ENCODE data around the gene DTNB. TPM values are rescaled to one million over a fixed set of nuclear protein-coding genes. Genes with fewer than 3 reads are reported as not detected.

Gene DTNB
- total and polyA plus RNA-seq, 2 donors (not counting 1 experiment from before 2014, with no cell fraction given): 25.7 to 37.3 TPM

GRCh38 chr2:25567406-25567805 is 106.0 kb downstream of the DTNB start:
- Histone ChIP-seq H4K20me1 (ENCODE audit: control insufficient read depth, insufficient read depth, low read length, poor library complexity, severe bottlenecking) (no peaks in the 10 kb centered on the region), H3K9me3 (ENCODE audit: control extremely low read depth in 1 of 3, control insufficient read depth in 2 of 3, insufficient read depth in 1 of 3, low read length in 2 of 3) (peaks cover 0 to 14% (median 12%) of the 10 kb centered on the region in 3 donors), H3K27me3 (replicated peaks in 1 of 4; ENCODE audit: control extremely low read depth in 1 of 4, control insufficient read depth in 3 of 4, insufficient read depth in 4 of 4, low read length in 3 of 4) (no peaks in the 10 kb centered on the region), H3K9ac (ENCODE audit: low read length) (no peak overlapping the region), H2AFZ (ENCODE audit: insufficient read depth, low read depth, low read length, poor library complexity, severe bottlenecking) (no peak overlapping the region), H3K4me1 (ENCODE audit: control insufficient read depth in 2 of 2, insufficient read depth in 2 of 2, low read length in 2 of 2) (peaks cover 17 to 19% of the 10 kb centered on the region in 2 donors), H3K36me3 (replicated peaks in 1 of 2; ENCODE audit: control extremely low read depth in 1 of 2, control insufficient read depth in 1 of 2, extremely low read depth in 1 of 2, insufficient read depth in 2 of 2, low read length in 1 of 2) (no peaks in the 10 kb centered on the region), H3K79me2 (ENCODE audit: control insufficient read depth, insufficient read depth, low read length) (no peaks in the 10 kb centered on the region), H3K27ac (ENCODE audit: low read length in 2 of 2) (peak overlapping the region in 1 of 2 donors; percentile 2), H3K4me3 (ENCODE audit: control extremely low read depth in 1 of 5, extremely low read depth in 1 of 5, insufficient read depth in 1 of 5, low read depth in 2 of 5, low read length in 4 of 5) (no peak overlapping the region), H3K4me2 (replicated peaks; ENCODE audit: low read depth, low read length, poor library complexity, severe bottlenecking) (peak overlapping the region; percentile 48)
- ATAC-seq (ENCODE audit: low read depth) (peak; percentile 69), DNase-seq (peak; percentile 71)
- H3K27me3 Mint-ChIP-seq: no peaks in the 10 kb centered on the region
- H3K27ac Mint-ChIP-seq: no peak overlapping the region
- H3K4me3 Mint-ChIP-seq: no peak overlapping the region
- intact Hi-C loops (cut with micrococcal nuclease): loop anchor here (1.0 to 5.0 kb wide), 5 partner anchors 190 to 1155 kb away; no protein-coding TSS in a partner anchor
- no CpG with 5 or more reads among the region's 1 CpG for WGBS (ENCODE audit: insufficient coverage)
- CTCF ChIA-PET: interaction anchor here (0.7 to 3.2 kb wide), 12 partner anchors 14 to 402 kb away, joined by 3 to 36 read pairs (median 4); no protein-coding TSS in a partner anchor
- H3K4me1 Mint-ChIP-seq: peaks cover 28% of the 10 kb centered on the region
- H3K9me3 Mint-ChIP-seq (ENCODE audit: insufficient read depth): no peaks in the 10 kb centered on the region
- TF ChIP-seq, protein P1, sequence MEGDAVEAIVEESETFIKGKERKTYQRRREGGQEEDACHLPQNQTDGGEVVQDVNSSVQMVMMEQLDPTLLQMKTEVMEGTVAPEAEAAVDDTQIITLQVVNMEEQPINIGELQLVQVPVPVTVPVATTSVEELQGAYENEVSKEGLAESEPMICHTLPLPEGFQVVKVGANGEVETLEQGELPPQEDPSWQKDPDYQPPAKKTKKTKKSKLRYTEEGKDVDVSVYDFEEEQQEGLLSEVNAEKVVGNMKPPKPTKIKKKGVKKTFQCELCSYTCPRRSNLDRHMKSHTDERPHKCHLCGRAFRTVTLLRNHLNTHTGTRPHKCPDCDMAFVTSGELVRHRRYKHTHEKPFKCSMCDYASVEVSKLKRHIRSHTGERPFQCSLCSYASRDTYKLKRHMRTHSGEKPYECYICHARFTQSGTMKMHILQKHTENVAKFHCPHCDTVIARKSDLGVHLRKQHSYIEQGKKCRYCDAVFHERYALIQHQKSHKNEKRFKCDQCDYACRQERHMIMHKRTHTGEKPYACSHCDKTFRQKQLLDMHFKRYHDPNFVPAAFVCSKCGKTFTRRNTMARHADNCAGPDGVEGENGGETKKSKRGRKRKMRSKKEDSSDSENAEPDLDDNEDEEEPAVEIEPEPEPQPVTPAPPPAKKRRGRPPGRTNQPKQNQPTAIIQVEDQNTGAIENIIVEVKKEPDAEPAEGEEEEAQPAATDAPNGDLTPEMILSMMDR (IDR thresholded peaks at IDR 0.05): peak; percentile 77
- TF ChIP-seq EZH2 (IDR thresholded peaks at IDR 0.05; ENCODE audit: borderline replicate concordance, insufficient read depth, low read depth, low read length, poor library complexity, severe bottlenecking): no peak
- POLR2A ChIA-PET: no interaction called here

DNA sequence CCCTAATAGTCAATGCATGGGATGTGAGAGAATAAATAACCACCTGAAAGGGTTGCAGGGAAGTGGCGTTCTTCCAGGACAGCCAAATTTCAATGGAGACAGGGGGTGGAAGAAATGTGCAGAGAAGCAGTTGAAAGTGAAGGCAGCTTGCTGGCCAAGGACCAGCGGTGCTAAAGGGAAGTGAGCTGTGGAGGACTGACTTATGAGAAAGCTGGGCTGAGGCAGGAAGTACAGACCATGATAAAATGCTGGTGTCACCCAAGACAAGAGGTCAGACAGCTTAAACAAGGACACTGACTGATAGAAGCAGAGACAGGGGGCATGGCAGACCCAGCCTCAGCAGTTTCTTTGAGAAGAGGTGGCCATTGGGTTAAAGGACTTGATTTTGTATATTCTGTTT is 106.7 kb downstream of the DTNB start:
- ATAC-seq (ENCODE audit: low read depth): peak; percentile 66
- intact Hi-C loops (cut with micrococcal nuclease): loop anchor here (1.0 to 5.0 kb wide), 5 partner anchors 189 to 1154 kb away; no protein-coding TSS in a partner anchor
- H4K20me1 ChIP-seq (ENCODE audit: control insufficient read depth, insufficient read depth, low read length, poor library complexity, severe bottlenecking): no peaks in the 10 kb centered on the region
- ChIA-PET POLR2A (no interaction called here), CTCF (interaction anchor here (0.6 to 3.2 kb wide), 21 partner anchors 8 to 591 kb away, joined by 3 to 36 read pairs (median 3); no protein-coding TSS in a partner anchor)
- peak overlapping the region; percentile 8 for H2AFZ ChIP-seq (ENCODE audit: insufficient read depth, low read depth, low read length, poor library complexity, severe bottlenecking)
- peak overlapping the region; percentile 42 for H3K27ac Mint-ChIP-seq
- H3K4me1 ChIP-seq (ENCODE audit: control insufficient read depth in 2 of 2, insufficient read depth in 2 of 2, low read length in 2 of 2): peaks cover 19 to 25% of the 10 kb centered on the region in 2 donors
- H3K79me2 ChIP-seq (ENCODE audit: control insufficient read depth, insufficient read depth, low read length): no peaks in the 10 kb centered on the region
- no peaks in the 10 kb centered on the region for H3K36me3 ChIP-seq (replicated peaks in 1 of 2; ENCODE audit: control extremely low read depth in 1 of 2, control insufficient read depth in 1 of 2, extremely low read depth in 1 of 2, insufficient read depth in 2 of 2, low read length in 1 of 2)
- H3K9me3 ChIP-seq (ENCODE audit: control extremely low read depth in 1 of 3, control insufficient read depth in 2 of 3, insufficient read depth in 1 of 3, low read length in 2 of 3): peaks cover 0 to 14% (median 12%) of the 10 kb centered on the region in 3 donors
- H3K4me2 ChIP-seq (replicated peaks; ENCODE audit: low read depth, low read length, poor library complexity, severe bottlenecking): peak overlapping the region; percentile 48
- no peaks in the 10 kb centered on the region for H3K27me3 ChIP-seq (replicated peaks in 1 of 4; ENCODE audit: control extremely low read depth in 1 of 4, control insufficient read depth in 3 of 4, insufficient read depth in 4 of 4, low read length in 3 of 4)
- no peaks in the 10 kb centered on the region for H3K27me3 Mint-ChIP-seq
- 4% methylated on average over 2 of the region's 2 CpGs for WGBS (ENCODE audit: insufficient coverage)
- H3K4me3 ChIP-seq (ENCODE audit: control extremely low read depth in 1 of 5, extremely low read depth in 1 of 5, insufficient read depth in 1 of 5, low read depth in 2 of 5, low read length in 4 of 5): peak overlapping the region in 1 of 5 experiments; percentile 3
- H3K9me3 Mint-ChIP-seq (ENCODE audit: insufficient read depth): no peaks in the 10 kb centered on the region
- peak; percentile 44 for DNase-seq
- no peak overlapping the region for H3K27ac ChIP-seq (ENCODE audit: low read length in 2 of 2)
- H3K9ac ChIP-seq (ENCODE audit: low read length): no peak overlapping the region
- peak overlapping the region; percentile 24 for H3K4me3 Mint-ChIP-seq
- H3K4me1 Mint-ChIP-seq: peaks cover 33% of the 10 kb centered on the region
- no peak for TF ChIP-seq EZH2 (IDR thresholded peaks at IDR 0.05; ENCODE audit: borderline replicate concordance, insufficient read depth, low read depth, low read length, poor library complexity, severe bottlenecking)
- TF ChIP-seq, protein P1 (IDR thresholded peaks at IDR 0.05): no peak

All from B cell (primary cell).